Astrocyte of the spinal cord (primary cell): ENCODE results near the gene CD300C.

Source experiments
- DNase-seq: peaks from one replicate; pipeline ENCODE4 v3.0.0; 2011; ENCODE audit warnings: low read depth, low spot score
- H3K4me3 ChIP-seq: 2 replicates; pipeline ENCODE4 v1.5.1; 2011; ENCODE audit warnings: low read depth, mild to moderate bottlenecking, low read length, moderate library complexity
- CTCF ChIP-seq: IDR thresholded peaks from 2 replicates; pipeline ENCODE4 v1.5.1; 2012; ENCODE audit warnings: low read depth, mild to moderate bottlenecking, low read length, inconsistent platforms
- in situ Hi-C: cut with HindIII; loops from 2 replicates; pipeline ENCODE4 v1.10.0; 2017; ENCODE audit warnings: low sequenced_read_pairs

Gene CD300C

GRCh38 chr17:74532115-74532514 is 13.8 kb downstream of the CD300C start:
- H3K4me3 ChIP-seq: no peak overlapping the region
- in situ Hi-C loops: no loop called here
- no peak for DNase-seq
- TF ChIP-seq CTCF: no peak

- no peak for DNase-seq
- TF ChIP-seq CTCF: no peak
- in situ Hi-C loops: no loop called here
- no peak within 1 kb of the TSS for H3K4me3 ChIP-seq
Observed at GRCh38 chr17:74531231-74531761, 14.6 kb downstream of the CD300C start, which contains the start of gene CD300LB. Gene CD300LB (minus strand): TSS chr17:74531475. CDS start chr17:74531350, 125 bp downstream.

- no peak for DNase-seq
- in situ Hi-C loops: no loop called here
- no peak for TF ChIP-seq CTCF
- no peak overlapping the region for H3K4me3 ChIP-seq
Observed at GRCh38 chr17:74530831-74531150, 15.1 kb downstream of the CD300C start.

GRCh38 chr17:74529243-74529642 is 16.7 kb downstream of the CD300C start:
- no peak for DNase-seq
- no peak for TF ChIP-seq CTCF
- in situ Hi-C loops: no loop called here
- no peak overlapping the region for H3K4me3 ChIP-seq

- TF ChIP-seq CTCF: no peak
- DNase-seq: no peak
- in situ Hi-C loops: no loop called here
- no peak overlapping the region for H3K4me3 ChIP-seq
Observed at GRCh38 chr17:74528491-74529199, 17.3 kb downstream of the CD300C start.

- H3K4me3 ChIP-seq: no peak overlapping the region
- TF ChIP-seq CTCF: no peak
- DNase-seq: no peak
- in situ Hi-C loops: no loop called here
Observed at GRCh38 chr17:74527756-74528155, 18.2 kb downstream of the CD300C start.
